SJCRH30 (cell line): ENCODE data around the gene RFTN1. TPM values are rescaled to one million over a fixed set of nuclear protein-coding genes. Genes with fewer than 3 reads are reported as not detected.
A peak's percentile ranks its signal among the peaks of the same experiment; 100 is the strongest.

ENCODE experiments used
- DNase-seq, 2 experiments: peaks; one replicate each; pipeline ENCODE4 v3.0.0-alpha.2; 2015 to 2020
- H3K27ac ChIP-seq: fragments of 250-450 bp; sonication (Bioruptor Pico); 2 replicates; pipeline ENCODE4 v1.5.1; 2020; ENCODE audit warnings: mild to moderate bottlenecking, moderate library complexity
- H3K27me3 ChIP-seq: fragments of 250-450 bp; sonication (Bioruptor Pico); 2 replicates; pipeline ENCODE4 v1.5.1; 2020; ENCODE audit warnings: mild to moderate bottlenecking, moderate library complexity
- H3K36me3 ChIP-seq: fragments of 250-450 bp; sonication (Bioruptor Pico); 2 replicates; pipeline ENCODE4 v1.5.1; 2020; ENCODE audit warnings: mild to moderate bottlenecking, moderate library complexity
- H3K4me1 ChIP-seq: fragments of 250-450 bp; sonication (Bioruptor Pico); 2 replicates; pipeline ENCODE4 v1.5.1; 2020; ENCODE audit warnings: mild to moderate bottlenecking, moderate library complexity
- H3K4me3 ChIP-seq: fragments of 250-450 bp; sonication (Bioruptor Pico); 2 replicates; pipeline ENCODE4 v1.5.1; 2020; ENCODE audit warnings: mild to moderate bottlenecking, moderate library complexity
- H3K9me3 ChIP-seq: fragments of 250-450 bp; sonication (Bioruptor Pico); replicated peaks from 2 replicates; pipeline ENCODE4 v1.5.1; 2020; ENCODE audit warnings: mild to moderate bottlenecking, moderate library complexity
- total RNA-seq: library from RNA; depleted of rRNA; stranded (reverse); fragments of >200 nt; shearing (Covaris generic); gene quantifications from 2 replicates; pipeline ENCODE4 v1.2.3, GENCODE V29; 2014

RFTN1 gene
- total RNA-seq, 1 experiment from 2014 or later, result 20.1 TPM

GRCh38 chr3:16329826-16330129 is 183.7 kb downstream of the RFTN1 start:
- Histone ChIP-seq H3K27me3 (no peaks in the 10 kb centered on the region), H3K4me3 (no peak overlapping the region), H3K27ac (no peak overlapping the region), H3K36me3 (peaks cover 3% of the 10 kb centered on the region; the same call in 1 of the 2 replicates), H3K4me1 (no peaks in the 10 kb centered on the region; the same call in 1 of the 2 replicates), H3K9me3 (peaks cover 14% of the 10 kb centered on the region; the same call in 1 of the 2 replicates)
- DNase-seq, result no peak

- Histone ChIP-seq H3K4me3 (no peak overlapping the region), H3K27me3 (no peaks in the 10 kb centered on the region), H3K27ac (no peak overlapping the region), H3K36me3 (peaks cover 4% of the 10 kb centered on the region; the same call in 1 of the 2 replicates), H3K9me3 (peaks cover 14% of the 10 kb centered on the region; the same call in 1 of the 2 replicates), H3K4me1 (no peaks in the 10 kb centered on the region; the same call in 1 of the 2 replicates)
- no peak for DNase-seq
These were observed 184.3 kb downstream of the RFTN1 start for GRCh38 chr3:16329036-16329825.

GRCh38 chr3:16328124-16328523 is 185.4 kb downstream of the RFTN1 start:
- Histone ChIP-seq H3K4me1 (no peaks in the 10 kb centered on the region; the same call in 1 of the 2 replicates), H3K9me3 (peaks cover 14% of the 10 kb centered on the region; the same call in 1 of the 2 replicates), H3K27ac (no peak overlapping the region), H3K27me3 (no peaks in the 10 kb centered on the region), H3K36me3 (0 out of 2 replicates have a peak, but pooled peaks cover 5% of the 10 kb centered on the region), H3K4me3 (no peak overlapping the region)
- DNase-seq, result no peak

- no peak for DNase-seq
- Histone ChIP-seq H3K9me3 (peaks cover 12% of the 10 kb centered on the region; the same call in 1 of the 2 replicates), H3K4me3 (no peak overlapping the region), H3K27ac (no peak overlapping the region), H3K36me3 (0 out of 2 replicates have a peak, but pooled peaks cover 5% of the 10 kb centered on the region), H3K27me3 (no peaks in the 10 kb centered on the region), H3K4me1 (no peaks in the 10 kb centered on the region)
These were observed 186.7 kb downstream of the RFTN1 start for GRCh38 chr3:16326724-16327349.

GRCh38 chr3:16325850-16326249 is 187.6 kb downstream of the RFTN1 start:
- no peaks in the 10 kb centered on the region for H3K27me3 ChIP-seq
- DNase-seq, result no peak

GRCh38 chr3:16323737-16324136 is 189.8 kb downstream of the RFTN1 start:
- 0 out of 2 replicates have a peak, but pooled peaks cover 3% of the 10 kb centered on the region for H3K36me3 ChIP-seq
- no peak overlapping the region for H3K27ac ChIP-seq
- H3K4me3 ChIP-seq, result no peak overlapping the region
- no peaks in the 10 kb centered on the region for H3K4me1 ChIP-seq
- no peak for DNase-seq
- no peaks in the 10 kb centered on the region for H3K9me3 ChIP-seq
- no peaks in the 10 kb centered on the region for H3K27me3 ChIP-seq

More at GRCh38 chr3:16325850-16326249, 187.6 kb downstream of the RFTN1 start:
- Histone ChIP-seq H3K4me3 (no peak overlapping the region), H3K9me3 (0 out of 2 replicates have a peak, but pooled peaks cover 4% of the 10 kb centered on the region), H3K36me3 (0 out of 2 replicates have a peak, but pooled peaks cover 3% of the 10 kb centered on the region), H3K4me1 (no peaks in the 10 kb centered on the region), H3K27ac (no peak overlapping the region)

DNA sequence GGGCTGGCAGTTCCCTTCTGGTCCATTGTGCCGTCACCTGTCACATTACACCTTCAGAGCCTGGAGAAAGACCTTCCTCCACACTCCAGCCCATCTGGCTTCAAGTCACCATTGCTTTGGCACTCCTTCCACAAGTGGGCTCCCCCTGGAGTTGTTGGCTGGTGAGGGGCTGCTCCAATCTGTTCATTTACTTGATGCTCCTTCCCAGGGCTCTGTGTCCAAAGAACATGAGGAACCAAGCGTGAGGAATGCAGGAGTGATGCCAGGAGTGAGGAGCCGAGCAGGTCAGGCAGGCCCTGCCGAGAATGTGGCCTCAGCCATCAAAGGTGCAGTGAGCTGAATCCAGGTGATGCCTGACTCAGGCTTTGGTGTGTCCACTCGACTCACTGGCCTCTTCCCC is 191.3 kb downstream of the RFTN1 start:
- Histone ChIP-seq H3K27ac (no peak overlapping the region), H3K4me3 (no peak overlapping the region), H3K4me1 (no peaks in the 10 kb centered on the region), H3K9me3 (no peaks in the 10 kb centered on the region), H3K36me3 (peaks cover 3% of the 10 kb centered on the region; the same call in 1 of the 2 replicates), H3K27me3 (no peaks in the 10 kb centered on the region)
- DNase-seq, result no peak

DNA sequence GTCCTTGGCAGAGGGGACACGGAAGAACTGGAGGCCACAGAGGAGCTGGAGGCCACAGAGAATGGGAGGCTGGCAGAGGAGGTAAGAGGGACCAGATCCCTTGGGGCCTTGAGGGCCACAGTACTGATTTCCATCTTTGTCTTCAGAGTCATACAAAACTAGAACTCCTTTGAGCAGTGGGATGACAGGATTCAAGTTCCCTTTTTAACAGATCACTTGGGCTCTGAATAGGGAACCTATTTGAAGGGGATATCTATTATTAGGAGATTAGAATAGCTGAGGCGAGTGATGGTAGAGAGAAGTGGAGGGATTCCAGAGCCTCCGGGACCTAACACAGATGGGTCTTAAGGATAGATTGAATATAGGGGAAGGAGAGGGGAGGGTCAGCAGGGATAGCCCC is 192.8 kb downstream of the RFTN1 start:
- no peak for DNase-seq
- Histone ChIP-seq H3K4me1 (peaks cover 3% of the 10 kb centered on the region; the same call in 1 of the 2 replicates), H3K36me3 (peaks cover 10% of the 10 kb centered on the region; the same call in 1 of the 2 replicates), H3K27ac (no peak overlapping the region), H3K4me3 (no peak overlapping the region), H3K9me3 (no peaks in the 10 kb centered on the region), H3K27me3 (no peaks in the 10 kb centered on the region)

GRCh38 chr3:16319723-16320122 is 193.8 kb downstream of the RFTN1 start:
- Histone ChIP-seq H3K4me3 (no peak overlapping the region), H3K36me3 (peaks cover 12% of the 10 kb centered on the region; the same call in 1 of the 2 replicates), H3K27ac (no peak overlapping the region), H3K27me3 (no peaks in the 10 kb centered on the region), H3K9me3 (no peaks in the 10 kb centered on the region), H3K4me1 (peaks cover 3% of the 10 kb centered on the region; the same call in 1 of the 2 replicates)
- no peak for DNase-seq

DNA sequence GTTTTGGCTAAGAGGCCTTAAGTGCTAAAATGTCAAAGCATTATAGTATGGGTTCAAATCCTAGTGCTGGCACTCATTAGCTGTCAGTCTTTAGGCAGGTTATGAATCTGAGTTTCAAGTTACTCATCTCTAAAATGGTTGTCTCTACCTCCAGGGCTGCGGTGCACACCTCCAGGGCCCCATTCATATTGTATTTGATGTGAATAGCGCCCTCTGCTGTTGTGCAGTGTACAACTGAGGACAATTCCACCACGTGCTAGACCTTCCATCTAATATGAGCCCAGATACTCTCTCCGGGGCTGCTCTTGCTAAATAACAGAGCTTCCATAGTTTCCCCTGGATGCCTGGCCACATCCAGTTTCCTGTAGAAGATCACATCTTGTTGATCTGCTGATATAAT is 194.2 kb downstream of the RFTN1 start:
- H3K36me3 ChIP-seq, result peaks cover 12% of the 10 kb centered on the region; the same call in 1 of the 2 replicates
- H3K27me3 ChIP-seq, result no peaks in the 10 kb centered on the region
- H3K4me3 ChIP-seq, result no peak overlapping the region
- DNase-seq, result peak in 1 of 2 experiments; percentile 40
- no peak overlapping the region for H3K27ac ChIP-seq
- H3K4me1 ChIP-seq, result peaks cover 3% of the 10 kb centered on the region; the same call in 1 of the 2 replicates
- H3K9me3 ChIP-seq, result no peaks in the 10 kb centered on the region

DNA sequence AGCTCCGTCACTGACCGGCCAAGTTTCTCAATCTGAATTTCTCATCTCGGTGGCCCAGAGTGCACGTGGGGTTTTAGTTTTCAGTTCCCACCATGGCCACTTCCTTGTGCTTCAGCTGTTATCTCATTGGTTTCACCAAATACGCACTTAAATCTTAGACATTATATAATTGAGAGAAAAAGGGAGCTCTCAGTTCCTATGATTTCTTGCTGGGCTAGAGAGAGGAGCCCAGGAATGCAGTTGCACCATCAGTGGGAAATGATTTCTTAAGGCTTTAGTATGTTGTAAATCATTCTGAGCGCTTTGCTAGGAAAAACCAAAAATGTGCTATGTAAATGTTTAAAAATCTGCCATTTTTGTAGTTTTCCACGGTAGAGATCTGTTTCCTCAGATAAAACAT is 195.3 kb downstream of the RFTN1 start:
- DNase-seq, result no peak
- Histone ChIP-seq H3K9me3 (no peaks in the 10 kb centered on the region), H3K4me1 (peaks cover 3% of the 10 kb centered on the region; the same call in 1 of the 2 replicates), H3K27ac (no peak overlapping the region), H3K36me3 (peaks cover 10% of the 10 kb centered on the region; the same call in 1 of the 2 replicates), H3K27me3 (no peaks in the 10 kb centered on the region), H3K4me3 (no peak overlapping the region)

- DNase-seq, result no peak
- Histone ChIP-seq H3K4me3 (no peak overlapping the region), H3K36me3 (peaks cover 10% of the 10 kb centered on the region; the same call in 1 of the 2 replicates), H3K27ac (no peak overlapping the region), H3K27me3 (no peaks in the 10 kb centered on the region), H3K4me1 (peaks cover 3% of the 10 kb centered on the region; the same call in 1 of the 2 replicates), H3K9me3 (no peaks in the 10 kb centered on the region)
These were observed 195.9 kb downstream of the RFTN1 start for GRCh38 chr3:16317561-16317945.

DNA sequence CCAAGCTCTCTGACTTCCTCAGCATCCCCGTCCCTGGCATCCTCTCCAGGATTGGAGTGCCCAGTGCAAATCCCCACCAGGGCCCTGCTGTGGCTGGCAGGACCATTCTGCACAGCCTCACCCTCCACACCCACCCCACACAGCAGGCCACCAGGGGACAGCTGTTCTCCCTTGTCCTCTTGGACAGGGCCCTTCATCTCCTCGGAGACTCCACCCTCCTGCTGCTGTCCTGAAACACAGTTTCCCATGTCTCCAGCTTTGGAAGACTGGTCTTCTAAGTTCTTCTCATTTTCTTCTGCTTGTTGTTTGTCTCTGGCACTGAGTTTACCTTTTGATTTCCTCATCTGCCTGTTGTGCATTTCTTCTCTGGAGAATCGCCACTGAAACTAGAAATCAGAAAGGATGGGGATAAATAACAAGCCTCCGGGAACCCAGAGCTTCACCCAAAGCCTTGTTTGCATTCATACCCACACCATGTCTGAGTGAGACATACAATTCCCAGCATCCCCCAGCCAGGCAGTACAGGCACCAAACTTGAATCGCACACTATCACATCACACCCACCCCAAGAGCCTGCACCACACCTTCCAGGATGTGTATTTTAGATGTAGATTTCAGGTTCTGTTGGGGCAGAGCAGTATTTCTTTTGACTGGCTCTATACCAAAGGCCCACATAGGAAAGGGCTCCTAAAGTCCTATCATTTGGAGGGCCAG is 196.5 kb downstream of the RFTN1 start:
- Histone ChIP-seq H3K27me3 (no peaks in the 10 kb centered on the region), H3K27ac (no peak overlapping the region), H3K9me3 (no peaks in the 10 kb centered on the region), H3K36me3 (peaks cover 10% of the 10 kb centered on the region; the same call in 1 of the 2 replicates), H3K4me3 (no peak overlapping the region), H3K4me1 (peaks cover 3% of the 10 kb centered on the region; the same call in 1 of the 2 replicates)
- DNase-seq, result peak; percentile 37 to 51

DNA sequence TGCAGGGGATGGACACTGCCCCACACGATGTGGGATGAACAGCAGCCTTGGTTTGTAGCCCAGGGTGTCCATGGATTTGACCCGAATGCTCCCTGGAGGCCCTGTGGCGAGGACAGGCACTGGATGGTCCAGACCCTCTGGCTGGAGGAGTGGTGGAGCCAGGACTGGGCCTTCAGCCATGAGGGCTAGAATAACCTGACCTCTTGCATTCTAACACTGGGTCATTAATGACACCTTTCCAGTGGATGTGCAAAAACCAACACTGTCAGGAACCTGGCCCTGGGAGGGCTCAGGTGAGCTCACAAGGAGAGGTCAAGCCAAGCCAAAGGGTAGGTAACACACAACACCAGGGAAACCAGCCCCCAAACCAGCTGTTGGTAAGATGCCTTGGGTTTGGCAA is 197.1 kb downstream of the RFTN1 start:
- no peaks in the 10 kb centered on the region for H3K9me3 ChIP-seq
- no peak for DNase-seq
- H3K27ac ChIP-seq, result no peak overlapping the region
- peaks cover 10% of the 10 kb centered on the region; the same call in 1 of the 2 replicates for H3K36me3 ChIP-seq
- H3K4me1 ChIP-seq, result peaks cover 3% of the 10 kb centered on the region; the same call in 1 of the 2 replicates
- H3K4me3 ChIP-seq, result no peak overlapping the region
- H3K27me3 ChIP-seq, result no peaks in the 10 kb centered on the region
